Astrocyte (in vitro differentiated cells and primary cell): ENCODE results near the gene STARD3NL. TPM values are rescaled to one million over a fixed set of nuclear protein-coding genes. Genes with fewer than 3 reads are reported as not detected.

Experiments used
- DNase-seq: peaks from one replicate; pipeline ENCODE4 v3.0.0-alpha.2; 2010; ENCODE audit warnings: low read depth
- FAIRE-seq: peaks from 2 replicates; lab custom pipeline; 2011; peaks lifted over from hg19 to GRCh38; lab: Jason Lieb, UNC
- H2AFZ ChIP-seq: 2 replicates; pipeline ENCODE4 v1.6.0; 2012; ENCODE audit warnings: low read depth, low read length, inconsistent platforms
- H3K27ac ChIP-seq: 2 replicates; pipeline ENCODE4 v1.5.1; 2011; ENCODE audit warnings: low read depth, low read length, inconsistent platforms
- H3K27me3 ChIP-seq: 2 replicates; pipeline ENCODE4 v1.6.0; 2011; ENCODE audit warnings: low read length, inconsistent platforms; ENCODE audit not compliant: insufficient read depth
- H3K36me3 ChIP-seq: 2 replicates; pipeline ENCODE4 v1.5.1; 2011; ENCODE audit warnings: low read length, inconsistent platforms; ENCODE audit not compliant: insufficient read depth
- H3K4me1 ChIP-seq: 2 replicates; pipeline ENCODE4 v1.5.1; 2011; ENCODE audit warnings: low read length, inconsistent platforms; ENCODE audit not compliant: insufficient read depth
- H3K4me2 ChIP-seq: 2 replicates; pipeline ENCODE4 v1.6.0; 2012; ENCODE audit warnings: low read length, inconsistent platforms
- H3K4me3 ChIP-seq: 2 replicates; pipeline ENCODE4 v1.5.1; 2011; ENCODE audit warnings: low read depth, mild to moderate bottlenecking, low read length, inconsistent platforms; ENCODE audit not compliant: insufficient read depth
- H3K79me2 ChIP-seq: 2 replicates; pipeline ENCODE4 v1.6.0; 2012; ENCODE audit warnings: mild to moderate bottlenecking, low read length, inconsistent platforms; ENCODE audit not compliant: insufficient read depth
- H3K9ac ChIP-seq: 2 replicates; pipeline ENCODE4 v1.6.0; 2012; ENCODE audit warnings: mild to moderate bottlenecking, low read length, inconsistent platforms
- H3K9me3 ChIP-seq: 2 replicates; pipeline ENCODE4 v1.5.1; 2012; ENCODE audit warnings: low read depth, mild to moderate bottlenecking, low read length, inconsistent platforms; ENCODE audit not compliant: insufficient read depth
- H4K20me1 ChIP-seq: 2 replicates; pipeline ENCODE4 v1.6.0; 2012; ENCODE audit warnings: low read length, inconsistent platforms; ENCODE audit not compliant: insufficient read depth
- H3K27ac Mint-ChIP-seq: one replicate; pipeline ENCODE4 v1.8.0; 2021; ENCODE audit warnings: mild to moderate bottlenecking, mixed read lengths; ENCODE audit not compliant: unreplicated experiment
- H3K27me3 Mint-ChIP-seq: one replicate; pipeline ENCODE4 v1.8.0; 2021; ENCODE audit warnings: low read depth, mixed read lengths; ENCODE audit not compliant: unreplicated experiment
- H3K36me3 Mint-ChIP-seq: one replicate; pipeline ENCODE4 v1.8.0; 2021; ENCODE audit warnings: low read depth, mixed read lengths; ENCODE audit not compliant: unreplicated experiment
- H3K4me1 Mint-ChIP-seq: one replicate; pipeline ENCODE4 v1.8.0; 2021; ENCODE audit warnings: low read depth, mixed read lengths; ENCODE audit not compliant: unreplicated experiment
- H3K4me3 Mint-ChIP-seq: one replicate; pipeline ENCODE4 v1.8.0; 2021; ENCODE audit warnings: mild to moderate bottlenecking, moderate library complexity, mixed read lengths; ENCODE audit not compliant: unreplicated experiment
- H3K9me3 Mint-ChIP-seq: one replicate; pipeline ENCODE4 v1.8.0; 2021; ENCODE audit warnings: mild to moderate bottlenecking, mixed read lengths; ENCODE audit not compliant: unreplicated experiment
- EZH2 ChIP-seq: IDR thresholded peaks from 2 replicates; pipeline ENCODE4 v1.6.1; 2012; ENCODE audit warnings: mild to moderate bottlenecking, low read length, inconsistent platforms; ENCODE audit not compliant: insufficient read depth
- total RNA-seq: library from RNA; stranded (reverse); gene quantifications from 2 replicates; pipeline ENCODE4 v1.2.1, GENCODE V29; 2021
- TF ChIP-seq, protein P1 (sequence below): IDR thresholded peaks from 2 replicates; pipeline ENCODE4 v1.5.1; 2011; ENCODE audit warnings: low read depth, mild to moderate bottlenecking, inconsistent platforms, low read length, moderate library complexity; ENCODE audit not compliant: insufficient read depth

Gene STARD3NL
- total RNA-seq, 1 donor from 2014 or later, result 85.8 TPM

DNA sequence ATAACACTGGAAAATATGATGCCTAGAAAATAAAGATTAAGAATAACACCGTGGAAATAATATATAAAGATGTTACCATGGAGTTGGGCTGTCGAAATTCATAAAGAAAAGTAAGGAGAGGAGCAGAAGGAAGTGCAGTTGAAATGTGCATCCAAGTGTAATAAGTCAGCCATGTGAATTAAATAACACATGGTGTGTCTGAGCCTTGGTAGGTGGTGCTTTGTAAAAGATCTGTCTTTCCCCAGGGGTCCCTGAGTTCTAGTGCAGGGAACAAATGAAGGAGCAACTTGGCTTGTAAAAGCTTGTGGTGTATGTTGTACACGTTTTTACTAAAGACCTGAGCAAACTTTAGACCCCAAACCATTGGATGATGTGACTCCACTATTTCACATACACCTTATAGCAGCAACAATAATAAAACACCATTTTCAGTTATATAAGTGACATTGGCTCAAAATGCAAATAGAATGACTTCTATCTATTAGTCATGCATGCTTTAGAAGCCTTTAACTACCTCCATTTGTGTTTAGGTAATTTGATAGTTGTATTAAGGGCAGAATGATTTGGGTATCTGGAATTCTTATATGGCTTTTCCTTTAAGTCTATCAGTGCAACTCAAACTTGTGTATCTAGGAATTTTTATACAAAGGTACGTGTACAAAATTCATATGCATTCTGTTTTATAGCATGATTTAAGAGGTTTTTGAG, 11.3 kb downstream of the STARD3NL start:
- Histone ChIP-seq H3K27me3 (no peaks in the 10 kb centered on the region), H3K79me2 (peaks cover 96% of the 10 kb centered on the region), H3K9ac (no peak overlapping the region), H3K9me3 (no peaks in the 10 kb centered on the region), H4K20me1 (peaks cover 70% of the 10 kb centered on the region), H3K36me3 (no peaks in the 10 kb centered on the region), H3K27ac (no peak overlapping the region), H3K4me1 (peaks cover 32% of the 10 kb centered on the region), H3K4me3 (no peak overlapping the region), H3K4me2 (peak overlapping the region; percentile 33), H2AFZ (no peak overlapping the region)
- no peak overlapping the region for H3K4me3 Mint-ChIP-seq
- no peak for TF ChIP-seq EZH2
- TF ChIP-seq, protein P1, sequence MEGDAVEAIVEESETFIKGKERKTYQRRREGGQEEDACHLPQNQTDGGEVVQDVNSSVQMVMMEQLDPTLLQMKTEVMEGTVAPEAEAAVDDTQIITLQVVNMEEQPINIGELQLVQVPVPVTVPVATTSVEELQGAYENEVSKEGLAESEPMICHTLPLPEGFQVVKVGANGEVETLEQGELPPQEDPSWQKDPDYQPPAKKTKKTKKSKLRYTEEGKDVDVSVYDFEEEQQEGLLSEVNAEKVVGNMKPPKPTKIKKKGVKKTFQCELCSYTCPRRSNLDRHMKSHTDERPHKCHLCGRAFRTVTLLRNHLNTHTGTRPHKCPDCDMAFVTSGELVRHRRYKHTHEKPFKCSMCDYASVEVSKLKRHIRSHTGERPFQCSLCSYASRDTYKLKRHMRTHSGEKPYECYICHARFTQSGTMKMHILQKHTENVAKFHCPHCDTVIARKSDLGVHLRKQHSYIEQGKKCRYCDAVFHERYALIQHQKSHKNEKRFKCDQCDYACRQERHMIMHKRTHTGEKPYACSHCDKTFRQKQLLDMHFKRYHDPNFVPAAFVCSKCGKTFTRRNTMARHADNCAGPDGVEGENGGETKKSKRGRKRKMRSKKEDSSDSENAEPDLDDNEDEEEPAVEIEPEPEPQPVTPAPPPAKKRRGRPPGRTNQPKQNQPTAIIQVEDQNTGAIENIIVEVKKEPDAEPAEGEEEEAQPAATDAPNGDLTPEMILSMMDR, result no peak
- H3K27ac Mint-ChIP-seq, result peak overlapping the region; percentile 17
- H3K36me3 Mint-ChIP-seq, result no peaks in the 10 kb centered on the region
- DNase-seq (no peak), FAIRE-seq (peak; percentile 43)
- no peaks in the 10 kb centered on the region for H3K9me3 Mint-ChIP-seq
- no peaks in the 10 kb centered on the region for H3K27me3 Mint-ChIP-seq
- H3K4me1 Mint-ChIP-seq, result peaks cover 59% of the 10 kb centered on the region

DNA sequence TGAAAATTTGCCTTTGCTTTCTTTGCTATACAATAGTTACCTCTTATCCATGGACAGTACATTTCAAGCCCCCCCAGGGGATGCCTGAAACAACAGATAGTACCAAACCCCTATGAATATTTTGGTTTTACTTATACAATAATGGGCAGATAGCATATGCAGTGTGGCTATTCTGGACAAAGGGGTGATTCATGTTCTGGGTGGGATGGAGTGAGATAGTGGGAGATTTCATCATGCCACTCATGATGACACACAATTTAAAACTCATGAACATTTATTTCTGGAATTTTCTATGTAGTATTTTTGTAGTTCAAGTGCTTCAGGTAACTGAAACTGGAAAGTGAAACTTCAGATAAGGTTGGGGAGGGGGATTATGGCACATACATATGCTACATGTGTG, 12.0 kb downstream of the STARD3NL start:
- Histone ChIP-seq H2AFZ (no peak overlapping the region), H3K79me2 (peaks cover 99% of the 10 kb centered on the region), H3K27ac (no peak overlapping the region), H3K9ac (no peak overlapping the region), H3K4me2 (peak overlapping the region; percentile 33), H3K4me3 (no peak overlapping the region), H3K27me3 (no peaks in the 10 kb centered on the region), H4K20me1 (peaks cover 68% of the 10 kb centered on the region), H3K9me3 (no peaks in the 10 kb centered on the region), H3K4me1 (peaks cover 32% of the 10 kb centered on the region), H3K36me3 (no peaks in the 10 kb centered on the region)
- TF ChIP-seq, protein P1, result no peak
- H3K9me3 Mint-ChIP-seq, result no peaks in the 10 kb centered on the region
- FAIRE-seq, result no peak
- DNase-seq, result no peak
- H3K4me3 Mint-ChIP-seq, result peak overlapping the region; percentile 1
- peak overlapping the region; percentile 59 for H3K27ac Mint-ChIP-seq
- H3K36me3 Mint-ChIP-seq, result no peaks in the 10 kb centered on the region
- no peaks in the 10 kb centered on the region for H3K27me3 Mint-ChIP-seq
- H3K4me1 Mint-ChIP-seq, result peaks cover 57% of the 10 kb centered on the region

DNA sequence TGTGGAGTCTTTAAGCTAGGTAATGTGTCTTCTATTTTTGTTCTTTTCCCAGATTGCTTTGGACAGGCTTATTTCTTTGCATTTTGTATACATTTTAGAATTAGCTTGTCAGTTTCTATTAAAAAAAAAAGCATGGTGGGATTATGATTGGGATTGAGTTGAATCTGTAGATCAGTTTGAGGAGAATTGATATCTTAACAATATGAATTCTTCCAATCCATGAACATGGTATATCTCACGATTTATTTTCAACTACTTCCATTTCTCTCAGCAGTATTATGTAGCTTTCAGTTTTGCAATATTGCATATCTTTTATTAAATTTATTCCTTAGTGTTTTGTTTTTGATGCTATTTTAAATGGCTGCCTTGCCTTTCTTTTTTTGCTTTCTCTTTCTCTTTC, 13.7 kb downstream of the STARD3NL start:
- H3K4me2 ChIP-seq, result no peak overlapping the region
- no peak for FAIRE-seq
- Mint-ChIP-seq H3K9me3 (no peaks in the 10 kb centered on the region), H3K27ac (no peak overlapping the region), H3K27me3 (no peaks in the 10 kb centered on the region), H3K36me3 (no peaks in the 10 kb centered on the region), H3K4me3 (no peak overlapping the region), H3K4me1 (peaks cover 48% of the 10 kb centered on the region)
- peaks cover 27% of the 10 kb centered on the region for H3K4me1 ChIP-seq
- no peak overlapping the region for H3K9ac ChIP-seq
- no peak overlapping the region for H3K27ac ChIP-seq
- peaks cover 93% of the 10 kb centered on the region for H3K79me2 ChIP-seq
- H4K20me1 ChIP-seq, result peaks cover 64% of the 10 kb centered on the region
- H3K9me3 ChIP-seq, result no peaks in the 10 kb centered on the region
- H3K27me3 ChIP-seq, result no peaks in the 10 kb centered on the region
- no peak overlapping the region for H3K4me3 ChIP-seq
- no peaks in the 10 kb centered on the region for H3K36me3 ChIP-seq
- no peak overlapping the region for H2AFZ ChIP-seq
- TF ChIP-seq EZH2, result no peak
- TF ChIP-seq, protein P1, result no peak
- DNase-seq, result no peak
